Occipital lobe (tissue), 2 donors: ENCODE measurements around the gene ZC3H12A. TPM values are rescaled to one million over a fixed set of nuclear protein-coding genes. Genes with fewer than 3 reads are reported as not detected.
A peak's percentile ranks its signal among the peaks of the same experiment; 100 is the strongest.
"Not testable (repeated sequence)": the region's sequence is repeated elsewhere in the genome, so short reads cannot be mapped to it uniquely, and the experiment has no call there.

Source experiments
- DNase-seq: peaks from one replicate; lab custom pipeline; 2025; lab: John Stamatoyannopoulos, UW
- total RNA-seq: library from RNA; depleted of rRNA; stranded (reverse); fragments of >200 nt; gene quantifications from one replicate; pipeline ENCODE4 v1.2.3, GENCODE V29; 2014

Gene ZC3H12A
- total RNA-seq, 1 donor from 2014 or later: 0.47 TPM

DNA sequence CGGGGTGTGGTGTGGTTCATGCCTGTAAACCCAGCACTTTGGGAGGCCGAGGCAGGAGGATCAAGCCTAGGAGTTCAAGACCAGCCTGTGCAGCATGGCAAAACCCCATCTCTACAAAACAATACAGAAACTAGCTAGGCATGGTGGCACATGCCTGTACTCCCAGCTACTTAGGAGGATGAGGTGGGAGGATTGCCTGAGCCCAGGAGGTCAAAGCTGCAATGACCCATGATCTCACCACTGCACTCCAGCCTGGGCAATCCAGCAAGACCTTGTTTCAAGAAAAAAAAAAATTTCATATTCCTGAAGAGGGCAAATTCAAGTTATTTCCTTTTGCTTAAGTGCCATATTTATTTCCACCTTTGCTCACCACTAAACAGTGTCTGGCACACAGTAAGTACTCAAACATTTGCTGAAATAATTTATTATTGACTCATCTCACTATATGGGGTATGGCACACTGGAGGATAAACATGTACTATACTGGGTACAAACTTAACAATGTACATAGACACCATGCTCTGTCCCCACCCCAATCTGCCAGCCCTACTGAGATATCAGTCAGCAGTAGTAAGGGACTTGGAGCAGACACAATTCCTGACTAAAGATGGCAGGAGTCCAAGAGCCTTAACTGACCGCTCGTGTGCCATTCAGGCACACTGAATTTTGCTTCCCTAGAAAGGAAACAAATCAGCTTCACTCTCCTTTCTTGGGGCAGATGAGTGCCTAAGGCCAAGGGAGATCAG lies 24.7 kb downstream of the ZC3H12A start:
- no peak for DNase-seq

DNA sequence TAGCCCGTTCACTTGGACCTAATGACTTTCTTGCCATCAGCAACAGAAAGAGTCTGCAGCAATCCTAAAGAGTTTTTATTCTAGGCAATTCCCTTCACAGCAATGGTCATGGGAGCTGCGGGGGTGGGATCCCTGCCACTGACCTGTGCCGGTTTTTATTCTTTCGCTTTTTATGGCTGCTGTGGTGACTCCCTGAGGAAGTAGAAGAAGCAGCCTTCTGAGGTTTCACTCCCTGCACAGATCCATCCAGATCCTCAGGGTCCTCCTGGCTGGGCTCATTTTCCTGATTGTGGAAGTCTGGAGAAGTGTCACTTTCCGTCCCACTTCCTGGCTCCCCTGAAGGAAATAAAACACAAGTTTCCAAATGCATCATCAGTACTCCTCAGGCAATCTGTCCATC lies 27.3 kb downstream of the ZC3H12A start:
- DNase-seq: no peak

DNA sequence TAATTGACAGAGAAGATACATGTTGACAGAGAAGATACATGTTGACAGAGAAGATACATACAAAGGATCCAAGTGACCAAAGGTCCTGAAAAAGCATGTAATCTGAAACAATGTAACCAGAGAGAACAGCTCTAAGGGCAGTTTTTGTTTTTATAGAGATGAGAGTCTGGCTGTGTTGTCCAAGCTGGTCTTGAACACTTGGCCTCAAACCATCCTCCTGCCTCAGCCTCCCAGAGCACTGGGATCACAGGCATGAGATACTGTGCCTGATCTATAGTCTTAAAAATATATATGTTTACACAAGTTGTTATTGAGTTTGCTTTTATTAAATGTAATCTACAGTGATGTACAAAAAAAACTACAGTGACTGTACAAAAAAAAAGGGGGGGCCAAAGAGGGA lies 27.7 kb downstream of the ZC3H12A start:
- no peak for DNase-seq

DNA sequence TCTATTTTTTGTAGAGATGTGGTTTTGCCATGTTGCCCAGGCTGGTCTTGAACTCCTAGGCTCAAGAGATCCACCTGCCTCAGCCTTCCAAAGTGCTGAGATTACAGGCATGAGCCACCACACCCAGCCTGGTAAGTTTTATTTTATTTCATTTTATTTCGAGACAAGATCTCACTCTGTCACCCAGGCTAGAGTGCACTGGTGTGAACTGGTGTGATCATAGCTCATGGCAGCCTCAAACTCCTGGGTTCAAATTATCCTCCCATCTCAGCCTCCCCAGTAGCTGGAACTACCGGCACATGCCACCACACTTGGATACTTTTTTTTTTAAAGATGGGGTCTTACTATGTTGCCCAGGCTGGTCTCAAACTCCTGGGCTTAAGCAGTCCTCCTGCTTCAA lies 28.4 kb downstream of the ZC3H12A start:
- DNase-seq: not testable (repeated sequence)

DNA sequence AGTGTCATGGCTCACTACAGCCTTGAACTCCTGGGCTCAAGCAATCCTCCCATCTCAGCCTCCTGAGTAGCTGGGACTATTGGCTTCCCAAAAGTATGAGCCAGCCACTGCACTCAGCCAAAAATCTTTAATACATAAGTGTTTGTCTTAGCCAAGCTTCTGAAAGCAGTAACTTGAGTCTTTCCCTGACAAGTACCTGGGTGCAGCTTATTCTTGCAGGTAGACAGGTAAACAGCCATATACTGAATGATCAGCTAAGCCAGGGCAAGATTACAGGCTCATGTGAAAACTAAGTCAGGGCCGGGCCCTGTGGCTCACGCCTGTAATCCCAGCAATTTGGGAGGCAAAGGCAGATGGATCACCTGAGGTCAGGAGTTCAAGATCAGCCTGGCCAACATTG lies 32.4 kb downstream of the ZC3H12A start:
- no peak for DNase-seq

DNA sequence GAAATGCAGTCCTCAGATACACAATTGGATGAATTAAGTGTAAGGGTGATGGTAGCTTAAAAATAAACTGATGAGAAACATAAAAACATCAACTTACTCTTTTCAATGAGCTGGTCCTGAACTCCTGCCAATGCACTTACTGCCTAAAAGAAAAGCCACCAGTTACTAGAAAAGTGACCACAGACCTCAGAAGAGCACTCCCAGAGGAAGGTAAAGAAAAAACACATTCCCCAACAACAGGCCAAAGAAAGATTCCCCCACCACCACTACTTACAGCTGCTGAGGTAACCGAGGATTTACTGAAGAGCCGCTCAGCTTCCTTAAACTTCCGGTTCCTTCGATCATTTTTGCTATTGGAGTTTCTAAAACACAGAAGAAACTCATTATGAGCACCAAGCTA lies 34.8 kb downstream of the ZC3H12A start:
- DNase-seq: no peak

DNA sequence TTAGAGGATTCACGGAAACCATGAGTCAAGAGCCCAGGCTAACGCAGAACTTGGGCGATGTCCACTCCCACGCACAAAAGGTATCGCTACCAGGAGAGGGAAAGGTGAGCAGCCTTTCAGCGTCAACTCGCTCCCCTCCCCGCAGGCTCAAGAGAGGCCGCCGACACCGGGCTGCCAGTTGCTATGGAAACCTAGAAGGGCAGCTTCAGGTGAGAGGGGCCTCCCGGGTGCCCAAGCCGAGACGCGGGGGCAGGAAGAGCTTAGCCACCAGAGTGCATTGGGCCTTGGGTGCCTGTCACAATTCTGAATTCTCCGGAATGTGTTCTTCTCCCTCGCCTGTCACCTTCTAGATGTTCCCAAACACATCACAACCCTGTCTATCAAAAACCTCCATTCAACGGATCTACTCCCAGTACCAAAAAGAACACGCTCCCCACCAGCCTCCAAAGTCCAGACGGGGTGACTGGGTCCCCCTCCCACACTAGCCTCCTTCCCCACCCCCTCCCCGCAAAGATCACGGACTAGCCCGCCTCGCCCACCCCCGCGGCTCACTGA lies 39.5 kb downstream of the ZC3H12A start:
- DNase-seq: no peak

DNA sequence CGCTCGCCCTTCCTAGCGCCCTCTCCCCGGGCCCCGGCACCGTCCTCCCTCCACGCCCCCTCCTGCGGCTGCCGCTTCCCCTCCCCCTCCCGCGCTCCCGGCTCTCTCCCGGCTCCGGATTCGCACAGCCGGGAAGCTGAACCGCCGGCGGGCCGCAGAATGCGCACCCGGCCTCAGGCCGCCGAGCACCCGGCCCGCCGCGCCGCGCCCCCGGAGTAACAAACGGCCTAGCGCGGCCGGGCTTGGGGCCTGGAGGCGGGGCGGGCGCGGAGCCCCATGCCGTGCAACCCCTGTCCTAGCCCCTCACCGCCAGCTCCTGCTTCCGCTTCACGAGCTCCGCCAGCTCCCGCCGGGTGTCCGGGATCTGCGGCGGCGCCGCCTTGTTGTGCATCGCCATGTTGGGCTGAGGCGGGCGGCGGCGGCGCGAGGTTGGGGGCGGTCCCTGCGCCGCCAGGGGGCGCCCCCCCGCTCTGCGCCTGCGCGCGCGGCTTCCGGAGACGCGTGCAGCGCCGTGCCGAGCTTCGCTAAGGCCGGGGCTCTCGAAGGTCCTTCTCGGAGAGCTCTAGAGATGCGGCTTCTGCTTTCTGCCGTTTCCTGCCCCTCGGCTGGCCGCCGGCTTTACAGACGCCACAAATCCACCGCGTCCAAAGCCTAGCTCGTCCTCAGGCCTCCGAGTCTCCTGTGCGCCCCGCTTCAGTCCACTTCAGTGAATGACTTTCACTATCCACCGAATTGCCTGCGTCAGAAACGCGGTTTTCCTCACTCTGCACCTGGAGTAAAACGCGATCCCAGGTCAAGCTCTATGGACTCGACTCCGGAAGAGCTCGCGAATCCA lies 40.2 kb downstream of the ZC3H12A start, which contains the start of gene MEAF6:
MEAF6 (minus strand) TSS at position 417 of the 835 bp plus-strand sequence; CDS start at position 397, 20 bp downstream.
- peak; percentile 75 for DNase-seq

DNA sequence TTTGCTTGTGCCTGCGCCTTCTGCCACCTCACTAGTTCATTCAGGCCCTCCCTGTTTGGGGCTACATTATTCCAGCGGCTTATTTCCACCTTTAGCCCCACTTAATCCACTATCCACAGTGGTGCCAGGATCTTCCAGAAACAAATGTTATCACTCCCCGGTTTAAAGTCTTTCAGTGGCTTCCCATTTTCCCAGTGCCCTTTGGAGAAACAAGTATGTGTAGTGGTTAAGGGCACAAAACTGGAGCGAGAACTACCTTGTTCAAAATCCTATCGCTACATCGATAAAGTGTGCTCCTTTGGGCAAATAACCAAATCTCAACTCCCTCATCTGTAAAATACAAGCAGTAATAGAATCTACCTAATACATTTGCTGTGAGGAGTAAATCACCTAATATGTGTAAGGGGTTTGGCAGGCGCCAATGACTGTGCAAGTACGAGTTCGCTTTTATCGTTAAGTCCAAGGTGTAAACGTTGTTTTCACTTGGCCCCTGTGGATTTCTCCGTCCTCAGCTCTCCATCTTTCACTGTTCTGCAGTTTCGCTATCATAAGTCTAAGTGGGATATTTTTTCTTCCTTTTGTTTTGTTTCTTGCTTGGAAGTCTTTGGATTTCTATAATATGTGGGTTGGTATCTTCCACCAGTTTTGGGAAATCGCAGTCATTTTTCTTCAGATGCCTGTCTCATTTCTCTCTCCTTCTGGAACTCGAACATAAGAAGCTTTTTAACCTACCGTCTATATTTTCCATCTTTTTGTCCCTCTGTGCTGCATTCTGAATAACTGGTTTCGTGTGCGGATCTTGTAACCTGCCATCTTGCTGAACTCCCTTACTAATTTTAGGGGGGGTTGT lies 41.0 kb downstream of the ZC3H12A start:
- DNase-seq: no peak

DNA sequence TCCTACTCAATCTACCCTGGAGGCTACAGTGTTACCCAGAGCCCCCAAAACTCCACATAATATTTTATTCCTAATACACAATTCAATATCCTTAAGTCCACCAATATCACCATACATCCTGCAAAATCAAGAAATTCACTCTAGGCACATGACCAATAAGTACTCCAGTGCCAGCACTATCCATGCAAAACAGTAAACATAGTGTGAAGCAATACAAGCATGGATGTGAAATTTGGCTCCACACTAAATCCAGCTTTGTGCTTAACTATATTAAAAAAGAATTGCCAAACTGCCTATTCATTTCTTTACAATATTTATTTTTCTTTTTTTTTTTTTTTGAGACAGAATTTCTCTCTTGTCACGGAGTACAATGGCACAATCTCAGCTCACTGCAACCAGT lies 43.2 kb downstream of the ZC3H12A start:
- DNase-seq: no peak

DNA sequence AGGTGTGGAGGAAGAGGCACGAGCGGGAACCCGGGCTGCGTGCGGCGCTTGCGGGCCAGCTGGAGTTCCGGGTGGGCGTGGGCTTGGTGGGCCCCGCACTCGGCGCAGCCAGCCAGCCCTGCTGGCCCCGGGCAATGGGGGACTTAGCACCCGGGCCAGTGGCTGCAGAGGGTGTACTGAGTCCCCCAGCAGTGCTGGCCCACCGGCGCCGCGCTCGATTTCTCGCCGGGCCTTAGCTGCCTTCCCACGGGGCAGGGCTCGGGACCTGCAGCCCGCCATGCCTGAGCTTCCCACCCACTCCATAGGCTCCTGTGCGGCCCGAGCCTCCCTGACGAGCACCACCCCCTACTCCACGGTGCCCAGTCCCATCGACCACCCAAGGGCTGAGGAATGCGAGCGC lies 43.9 kb downstream of the ZC3H12A start:
- not testable (repeated sequence) for DNase-seq

DNA sequence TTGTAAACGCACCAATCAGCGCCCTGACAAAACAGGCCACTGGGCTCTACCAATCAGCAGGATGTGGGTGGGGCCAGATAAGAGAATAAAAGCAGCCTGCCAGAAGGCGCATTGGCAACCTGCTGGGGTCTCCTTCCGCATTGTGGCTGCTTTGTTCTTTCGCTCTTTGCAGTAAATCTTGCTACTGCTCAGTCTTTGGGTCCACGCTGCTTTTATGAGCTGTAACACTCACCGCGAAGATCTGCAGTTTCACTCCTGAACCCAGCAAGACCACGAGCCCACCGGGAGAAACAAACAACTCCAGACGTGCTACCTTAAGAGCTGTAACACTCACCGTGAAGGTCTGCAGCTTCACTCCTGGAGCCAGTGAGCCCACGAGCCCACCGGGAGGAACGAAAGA lies 44.5 kb downstream of the ZC3H12A start:
- not testable (repeated sequence) for DNase-seq

DNA sequence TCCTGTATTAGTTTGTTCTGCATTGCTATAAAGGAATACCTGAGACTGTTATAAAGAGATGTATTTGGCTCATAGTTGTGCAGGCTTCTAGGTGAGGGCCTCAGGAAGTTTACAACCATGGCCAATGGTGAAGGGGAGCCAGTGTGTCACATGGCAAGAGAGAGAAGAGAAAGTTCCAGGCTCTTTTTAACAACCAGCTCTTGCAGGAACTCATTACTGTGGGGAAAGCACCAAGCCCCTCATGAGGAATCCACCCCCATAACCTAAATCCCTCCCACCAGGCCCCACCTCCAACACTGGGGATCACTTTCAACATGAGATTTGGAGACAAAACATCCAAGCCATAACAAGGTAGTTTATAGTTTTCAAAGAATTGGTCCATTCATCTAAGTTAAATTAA lies 45.2 kb downstream of the ZC3H12A start:
- DNase-seq: no peak

DNA sequence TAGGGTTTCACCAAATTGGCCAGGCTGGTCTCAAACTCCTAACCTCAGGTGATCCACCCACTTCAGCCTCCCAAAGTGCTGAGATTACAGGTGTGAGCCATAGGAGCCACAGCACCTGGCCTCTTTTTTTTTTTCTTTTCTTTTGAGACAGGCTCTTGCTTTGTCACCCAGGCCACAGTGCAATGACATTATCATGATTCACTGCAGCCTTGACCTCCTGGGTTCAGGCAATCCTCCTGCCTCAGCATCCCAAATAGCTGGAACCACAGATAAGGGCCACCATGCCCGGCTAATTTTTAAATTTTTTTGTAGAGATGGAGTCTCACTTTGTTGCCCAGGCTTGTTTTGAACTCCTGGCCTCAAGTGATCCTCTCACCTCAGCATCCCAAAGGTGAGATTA lies 55.5 kb downstream of the ZC3H12A start:
- DNase-seq: not testable (repeated sequence)

DNA sequence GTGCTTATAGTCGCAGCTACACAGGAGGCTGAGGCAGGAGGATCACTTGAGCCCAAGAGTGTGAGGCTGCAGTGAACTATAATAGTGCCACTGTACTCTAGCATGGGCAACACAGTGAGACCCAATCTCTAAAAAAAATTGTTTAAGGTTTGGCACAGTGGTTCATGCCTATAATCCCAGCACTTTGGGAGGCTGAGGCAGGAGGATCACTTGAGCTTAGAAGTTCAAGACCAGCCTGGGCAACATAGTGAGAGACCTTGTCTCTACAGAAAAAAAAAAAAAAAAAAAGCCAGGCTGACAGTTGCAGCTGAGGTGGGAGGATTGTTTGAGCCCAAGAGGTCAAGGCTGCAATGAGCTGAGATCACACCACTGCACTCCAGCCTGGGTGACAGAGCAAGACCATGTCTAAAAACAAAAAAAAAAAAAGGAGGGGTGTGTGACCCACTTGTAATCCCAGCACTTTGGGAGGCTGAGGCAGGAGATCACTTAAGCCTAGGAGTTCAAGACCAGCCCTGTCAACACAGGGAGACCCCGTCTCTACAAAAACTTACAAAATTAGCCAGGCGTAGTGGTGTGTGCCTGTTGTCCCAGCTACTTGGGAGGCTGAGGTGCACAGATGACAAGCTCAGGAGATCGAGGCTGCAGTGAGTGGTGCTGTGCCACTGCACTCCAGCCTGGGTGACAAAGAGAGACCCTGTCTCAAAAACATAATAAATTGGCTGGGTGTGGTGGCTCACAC lies 58.2 kb downstream of the ZC3H12A start:
- DNase-seq: not testable (repeated sequence)

DNA sequence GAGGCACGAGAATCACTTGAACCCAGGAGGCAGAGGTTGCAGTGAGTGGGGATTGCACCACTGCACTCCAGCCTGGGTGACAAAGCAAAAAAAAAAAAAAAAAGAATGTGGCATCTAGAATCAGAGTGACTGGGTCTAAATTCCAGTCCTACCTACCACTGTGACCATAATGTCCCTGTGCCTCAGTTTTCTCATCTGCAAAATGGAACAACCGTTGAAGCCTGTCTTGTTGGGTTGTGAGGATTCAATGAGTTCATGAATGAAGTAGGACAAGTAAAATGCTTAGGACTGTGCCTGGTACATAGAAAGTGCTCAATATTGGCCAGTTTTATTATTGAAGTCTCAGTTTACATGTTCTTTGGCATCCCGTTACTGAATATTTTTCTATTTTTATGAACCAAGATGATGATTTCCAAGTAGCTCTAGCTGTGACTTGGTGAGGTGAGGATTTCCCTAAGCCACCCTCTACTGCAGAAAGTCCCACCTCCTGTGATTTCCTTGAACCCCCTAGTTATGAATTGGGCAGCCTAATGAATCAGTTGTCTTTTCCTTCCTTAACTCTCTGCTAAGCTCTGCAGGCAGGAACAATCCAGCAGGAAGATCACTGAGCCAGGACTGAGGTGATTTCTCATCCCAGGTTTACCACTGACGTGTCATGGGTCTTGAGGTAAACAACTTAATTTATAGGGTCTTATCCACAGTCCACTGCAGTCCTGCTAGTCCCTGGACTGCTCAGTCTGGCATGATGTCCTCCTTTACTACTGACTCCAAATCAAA lies 59.1 kb downstream of the ZC3H12A start:
- DNase-seq: no peak
